ENCODE measurements around the gene NIPBL.

Gene NIPBL

GRCh38 chr5:36946101-36946500 lies 69.5 kb downstream of the NIPBL start:
- H3K27ac ChIP-seq (ENCODE audit: low read length) = no peak overlapping the region
- peaks cover 99% of the 10 kb centered on the region for H3K79me2 ChIP-seq (ENCODE audit: insufficient read depth, low read length)
- no peak overlapping the region for H2AFZ ChIP-seq (ENCODE audit: low read depth, low read length)
- no peak for TF ChIP-seq EZH2 (IDR thresholded peaks at IDR 0.05; ENCODE audit: borderline replicate concordance, low read depth, low read length, severe bottlenecking)
- TF ChIP-seq, protein P1, sequence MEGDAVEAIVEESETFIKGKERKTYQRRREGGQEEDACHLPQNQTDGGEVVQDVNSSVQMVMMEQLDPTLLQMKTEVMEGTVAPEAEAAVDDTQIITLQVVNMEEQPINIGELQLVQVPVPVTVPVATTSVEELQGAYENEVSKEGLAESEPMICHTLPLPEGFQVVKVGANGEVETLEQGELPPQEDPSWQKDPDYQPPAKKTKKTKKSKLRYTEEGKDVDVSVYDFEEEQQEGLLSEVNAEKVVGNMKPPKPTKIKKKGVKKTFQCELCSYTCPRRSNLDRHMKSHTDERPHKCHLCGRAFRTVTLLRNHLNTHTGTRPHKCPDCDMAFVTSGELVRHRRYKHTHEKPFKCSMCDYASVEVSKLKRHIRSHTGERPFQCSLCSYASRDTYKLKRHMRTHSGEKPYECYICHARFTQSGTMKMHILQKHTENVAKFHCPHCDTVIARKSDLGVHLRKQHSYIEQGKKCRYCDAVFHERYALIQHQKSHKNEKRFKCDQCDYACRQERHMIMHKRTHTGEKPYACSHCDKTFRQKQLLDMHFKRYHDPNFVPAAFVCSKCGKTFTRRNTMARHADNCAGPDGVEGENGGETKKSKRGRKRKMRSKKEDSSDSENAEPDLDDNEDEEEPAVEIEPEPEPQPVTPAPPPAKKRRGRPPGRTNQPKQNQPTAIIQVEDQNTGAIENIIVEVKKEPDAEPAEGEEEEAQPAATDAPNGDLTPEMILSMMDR (IDR thresholded peaks at IDR 0.05; ENCODE audit: borderline replicate concordance, extremely low read depth, low read length, poor library complexity, severe bottlenecking) = no peak
- H3K4me1 ChIP-seq (ENCODE audit: insufficient read depth, low read length) = 0 out of 2 replicates have a peak, but pooled peaks cover 2% of the 10 kb centered on the region
- no peaks in the 10 kb centered on the region for H3K27me3 ChIP-seq (ENCODE audit: insufficient read depth, low read length, poor library complexity)
- no peak overlapping the region for H3K9ac ChIP-seq (ENCODE audit: low read depth, low read length)
- H3K4me3 ChIP-seq (ENCODE audit: low read depth in 1 of 2, low read length in 2 of 2) = no peak overlapping the region
- no peak for ATAC-seq (ENCODE audit: insufficient read depth, low read depth)
- H3K9me3 ChIP-seq (ENCODE audit: insufficient read depth, low read length, severe bottlenecking) = no peaks in the 10 kb centered on the region
- H4K20me1 ChIP-seq (ENCODE audit: insufficient read depth, low read length) = peaks cover 41% of the 10 kb centered on the region; the same call in 1 of the 2 replicates
- no peaks in the 10 kb centered on the region for H3K36me3 ChIP-seq (ENCODE audit: insufficient read depth, low read length)
- H3K4me2 ChIP-seq (ENCODE audit: insufficient read depth, low read length) = no peak overlapping the region
- no peak for DNase-seq

DNA sequence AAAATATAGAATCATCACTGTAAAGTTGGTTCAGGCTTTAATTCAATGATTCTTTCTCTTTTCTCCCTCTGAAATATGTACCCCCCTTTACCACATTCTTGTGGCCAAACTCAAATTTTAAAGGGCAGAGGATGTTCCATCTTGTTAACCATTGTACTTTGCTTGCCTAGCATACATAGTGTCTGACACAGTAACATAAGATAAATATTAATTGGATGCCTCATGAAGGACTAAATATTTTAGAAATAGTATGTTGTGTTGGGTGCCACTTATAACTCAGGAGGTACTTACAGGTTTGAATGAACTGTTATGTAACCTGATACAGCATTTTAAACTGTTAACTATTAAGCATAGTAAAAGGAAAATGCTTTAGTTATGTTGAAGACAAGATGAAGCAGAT lies 71.5 kb downstream of the NIPBL start:
- Histone ChIP-seq H3K27ac (ENCODE audit: low read length) (no peak overlapping the region), H3K4me2 (ENCODE audit: insufficient read depth, low read length) (no peak overlapping the region)

DNA sequence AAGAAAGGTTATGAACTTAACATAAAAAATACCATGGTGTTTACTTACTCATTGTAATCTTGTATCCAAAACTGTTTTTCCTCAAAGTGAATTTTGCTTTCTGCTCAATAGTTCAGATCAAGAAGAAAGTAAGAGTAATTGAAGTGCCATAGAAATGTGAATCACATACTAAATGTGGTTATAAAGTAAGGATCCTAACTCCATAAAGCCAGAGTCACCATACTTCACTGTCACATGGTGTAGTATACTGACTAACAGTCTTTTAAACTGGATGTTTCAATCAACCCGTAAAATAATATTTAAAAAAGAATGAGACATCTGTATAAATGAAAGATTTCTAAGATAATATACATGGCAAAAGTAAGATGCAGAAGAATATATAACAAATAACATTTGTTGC lies 72.1 kb downstream of the NIPBL start:
- Histone ChIP-seq H3K9ac (ENCODE audit: low read depth, low read length) (no peak overlapping the region), H3K4me2 (ENCODE audit: insufficient read depth, low read length) (no peak overlapping the region), H3K4me1 (ENCODE audit: insufficient read depth, low read length) (0 out of 2 replicates have a peak, but pooled peaks cover 2% of the 10 kb centered on the region), H3K27me3 (ENCODE audit: insufficient read depth, low read length, poor library complexity) (no peaks in the 10 kb centered on the region), H3K27ac (ENCODE audit: low read length) (no peak overlapping the region), H3K36me3 (ENCODE audit: insufficient read depth, low read length) (no peaks in the 10 kb centered on the region), H2AFZ (ENCODE audit: low read depth, low read length) (no peak overlapping the region), H3K79me2 (ENCODE audit: insufficient read depth, low read length) (peaks cover 100% of the 10 kb centered on the region), H3K9me3 (ENCODE audit: insufficient read depth, low read length, severe bottlenecking) (no peaks in the 10 kb centered on the region), H3K4me3 (ENCODE audit: low read depth in 1 of 2, low read length in 2 of 2) (no peak overlapping the region), H4K20me1 (ENCODE audit: insufficient read depth, low read length) (peaks cover 39% of the 10 kb centered on the region; the same call in 1 of the 2 replicates)
- TF ChIP-seq, protein P1 (IDR thresholded peaks at IDR 0.05; ENCODE audit: borderline replicate concordance, extremely low read depth, low read length, poor library complexity, severe bottlenecking) = no peak
- DNase-seq (no peak), ATAC-seq (ENCODE audit: insufficient read depth, low read depth) (no peak)

More for the DNA sequence above, 71.5 kb downstream of the NIPBL start:
- H3K9me3 ChIP-seq (ENCODE audit: insufficient read depth, low read length, severe bottlenecking) = no peaks in the 10 kb centered on the region
- peaks cover 37% of the 10 kb centered on the region; the same call in 1 of the 2 replicates for H4K20me1 ChIP-seq (ENCODE audit: insufficient read depth, low read length)
- peaks cover 100% of the 10 kb centered on the region for H3K79me2 ChIP-seq (ENCODE audit: insufficient read depth, low read length)
- H3K9ac ChIP-seq (ENCODE audit: low read depth, low read length) = no peak overlapping the region
- no peaks in the 10 kb centered on the region for H3K36me3 ChIP-seq (ENCODE audit: insufficient read depth, low read length)
- no peak overlapping the region for H3K4me3 ChIP-seq (ENCODE audit: low read depth in 1 of 2, low read length in 2 of 2)
- no peak for ATAC-seq (ENCODE audit: insufficient read depth, low read depth)
- 0 out of 2 replicates have a peak, but pooled peaks cover 2% of the 10 kb centered on the region for H3K4me1 ChIP-seq (ENCODE audit: insufficient read depth, low read length)
- no peak for DNase-seq
- TF ChIP-seq, protein P1 (IDR thresholded peaks at IDR 0.05; ENCODE audit: borderline replicate concordance, extremely low read depth, low read length, poor library complexity, severe bottlenecking) = no peak
- no peak for TF ChIP-seq EZH2 (IDR thresholded peaks at IDR 0.05; ENCODE audit: borderline replicate concordance, low read depth, low read length, severe bottlenecking)
- H3K27me3 ChIP-seq (ENCODE audit: insufficient read depth, low read length, poor library complexity) = no peaks in the 10 kb centered on the region
- no peak overlapping the region for H2AFZ ChIP-seq (ENCODE audit: low read depth, low read length)
